Endothelial cell of umbilical vein (primary cell): ENCODE data around the gene COMT. TPM values are rescaled to one million over a fixed set of nuclear protein-coding genes. Genes with fewer than 3 reads are reported as not detected.

ENCODE experiments used
- BruUV-seq: library from RNA; stranded (reverse); fragments of 400-500 nt; replicated peaks from 2 replicates; lab custom pipeline; 2021; lab: Mats Ljungman, UMichigan
- CTCF ChIA-PET: fragments of 300-600, 350-600 bp; sonication (Branson Sonifier 250); formaldehyde crosslinking; loops from one replicate; lab custom pipeline; 2021; ENCODE audit warnings: antibody characterized with exemption, inconsistent platforms; lab: Charles Lee
- POLR2A ChIA-PET: fragments of 300-600, 350-600 bp; sonication (Branson Sonifier 250); formaldehyde crosslinking; loops from one replicate; lab custom pipeline; 2021; ENCODE audit warnings: antibody characterized with exemption, inconsistent platforms; lab: Charles Lee
- DNase-seq: peaks from one replicate; pipeline ENCODE4 v3.0.0-alpha.2; 2011; ENCODE audit warnings: low read depth, low spot score
- FAIRE-seq: peaks from 2 replicates; lab custom pipeline; 2011; peaks lifted over from hg19 to GRCh38; lab: Jason Lieb, UNC
- H2AFZ ChIP-seq: 2 replicates; pipeline ENCODE4 v1.6.0; 2012; ENCODE audit warnings: low read depth, low read length, control low read depth, inconsistent platforms
- H3K27ac ChIP-seq: 2 replicates; pipeline ENCODE4 v1.5.1; 2011; ENCODE audit warnings: low read depth, mild to moderate bottlenecking, control low read depth, low read length, moderate library complexity; ENCODE audit not compliant: insufficient read depth
- H3K27me3 ChIP-seq, 2 experiments: 2 replicates each; pipeline versions ENCODE4 v1.6.0 to v1.6.1; 2011; ENCODE audit warnings: low read length in 2 of 2, mixed read lengths in 1 of 2; ENCODE audit not compliant: control insufficient read depth in 2 of 2, insufficient read depth in 2 of 2
- H3K36me3 ChIP-seq, 2 experiments: 2 replicates in 1 of 2; 3 replicates in 1 of 2; pipeline ENCODE4 v1.5.1; 2011; ENCODE audit warnings: low read length in 2 of 2, mild to moderate bottlenecking in 1 of 2, moderate library complexity in 1 of 2; ENCODE audit not compliant: control insufficient read depth in 2 of 2, insufficient read depth in 2 of 2; ENCODE audit errors: extremely low read depth in 1 of 2
- H3K4me1 ChIP-seq: 3 replicates; pipeline ENCODE4 v1.5.1; 2011; ENCODE audit warnings: mild to moderate bottlenecking, low read length; ENCODE audit not compliant: control insufficient read depth, insufficient read depth; ENCODE audit errors: extremely low read depth
- H3K4me2 ChIP-seq: 2 replicates; pipeline ENCODE4 v1.6.1; 2011; ENCODE audit warnings: low read length, control low read depth, mixed read lengths; ENCODE audit not compliant: insufficient read depth
- H3K4me3 ChIP-seq, 3 experiments: fragments of 200-600 bp in 1 of 3; sonication (generic), shearing (Covaris generic) in 1 of 3; replicated peaks in 1 of 3; 2 replicates each; pipeline ENCODE4 v1.5.1; 2011 to 2016; ENCODE audit warnings: control low read depth in 3 of 3, low read length in 3 of 3, mild to moderate bottlenecking in 2 of 3, inconsistent platforms in 1 of 3, low read depth in 1 of 3, moderate library complexity in 1 of 3; ENCODE audit not compliant: insufficient read depth in 1 of 3
- H3K79me2 ChIP-seq: 2 replicates; pipeline ENCODE4 v1.6.0; 2012; ENCODE audit warnings: low read length, inconsistent platforms; ENCODE audit not compliant: control insufficient read depth, insufficient read depth
- H3K9ac ChIP-seq: replicated peaks from 2 replicates; pipeline ENCODE3; 2011; ENCODE audit warnings: low read length, control low read depth; ENCODE audit not compliant: insufficient read depth; ENCODE audit errors: extremely low read depth
- H3K9me1 ChIP-seq: replicated peaks from 3 replicates; pipeline ENCODE4 v1.6.0; 2011; ENCODE audit warnings: mild to moderate bottlenecking, low read length; ENCODE audit not compliant: control insufficient read depth, insufficient read depth; ENCODE audit errors: extremely low read depth
- H3K9me3 ChIP-seq: replicated peaks from 2 replicates; pipeline ENCODE4 v1.5.1; 2012; ENCODE audit warnings: low read length, inconsistent platforms; ENCODE audit not compliant: control insufficient read depth, insufficient read depth
- H4K20me1 ChIP-seq: replicated peaks from 2 replicates; pipeline ENCODE3; 2011; ENCODE audit warnings: mild to moderate bottlenecking, low read length; ENCODE audit not compliant: control insufficient read depth, insufficient read depth; ENCODE audit errors: extremely low read depth
- EZH2 ChIP-seq: IDR thresholded peaks from 2 replicates; pipeline ENCODE4 v1.6.1; 2012; ENCODE audit warnings: borderline replicate concordance, low read depth, mild to moderate bottlenecking, moderate library complexity, low read length, inconsistent platforms; ENCODE audit not compliant: severe bottlenecking
- FOS ChIP-seq: IDR thresholded peaks from 2 replicates; pipeline ENCODE4 v1.6.1; 2011; ENCODE audit warnings: mild to moderate bottlenecking, low read length, moderate library complexity, borderline replicate concordance; ENCODE audit not compliant: insufficient read depth
- GATA2 ChIP-seq: IDR thresholded peaks from 2 replicates; pipeline ENCODE4 v1.7.0; 2011; ENCODE audit warnings: low read depth, mild to moderate bottlenecking, moderate library complexity, mixed read lengths, low read length; ENCODE audit not compliant: insufficient read length, insufficient read depth
- JUN ChIP-seq: IDR thresholded peaks from 2 replicates; pipeline ENCODE4 v1.6.1; 2011; ENCODE audit warnings: borderline replicate concordance, low read depth; ENCODE audit not compliant: insufficient read length, insufficient read depth
- MAX ChIP-seq: IDR thresholded peaks from 2 replicates; pipeline ENCODE4 v1.6.1; 2011; ENCODE audit not compliant: insufficient read depth, insufficient read length
- MYC ChIP-seq: IDR thresholded peaks from one replicate; pipeline ENCODE4 v1.6.1; 2011; ENCODE audit warnings: mild to moderate bottlenecking, low read depth, low read length
- POLR2A ChIP-seq: IDR thresholded peaks from 2 replicates; pipeline ENCODE4 v1.6.1; 2012; ENCODE audit warnings: low read depth, mild to moderate bottlenecking, control low read depth, low read length
- POLR2AphosphoS5 ChIP-seq: IDR thresholded peaks from 2 replicates; pipeline ENCODE4 v1.6.1; 2012; ENCODE audit warnings: low read depth, mild to moderate bottlenecking, control low read depth, low read length, moderate library complexity; ENCODE audit not compliant: insufficient read depth
- dilution Hi-C: fragments of 300-500 bp; cut with MboI; formaldehyde crosslinking; loops from one replicate; pipeline ENCODE4 v1.15.0; 2019; ENCODE audit warnings: low sequenced_read_pairs; ENCODE audit not compliant: extremely low pct_ligation_motif_present
- intact Hi-C: fragments of 100-400 bp; cut with micrococcal nuclease; formaldehyde crosslinking; loops from one replicate; pipeline ENCODE4 v1.10.0; 2022
- polyA plus RNA-seq, 4 experiments: library from polyadenylated mRNA; depleted of rRNA in 3 of 4; stranded (reverse) in 3 of 4; unstranded in 1 of 4; fragments of >200 nt; gene quantifications; 2 replicates each; pipeline versions ENCODE4 v1.2.1 to v1.2.3, GENCODE V29; 2011 to 2012; ENCODE audit warnings: missing spikeins in 1 of 4
- total RNA-seq: library from RNA; stranded (reverse); gene quantifications from 2 replicates; pipeline ENCODE4 v1.2.3, GENCODE V29; 2021
- TF ChIP-seq, protein P1 (sequence below), 2 donors: IDR thresholded peaks; 1 replicate in 1 of 2; 2 replicates in 1 of 2; pipeline ENCODE4 v1.5.1; 2011; ENCODE audit warnings: low read length in 2 of 2, mild to moderate bottlenecking in 2 of 2, moderate library complexity in 2 of 2, control low read depth in 1 of 2, inconsistent platforms in 1 of 2, low read depth in 1 of 2; ENCODE audit not compliant: insufficient read depth in 1 of 2; ENCODE audit errors: extremely low read depth in 1 of 2

Gene COMT
- total and polyA plus RNA-seq, 2 donors (not counting 3 experiments of a cell fraction or from before 2014, with no cell fraction given), result 221 to 537 TPM

GRCh38 chr22:19983741-19984140, 42.2 kb downstream of the COMT start:
- FAIRE-seq (no peak), DNase-seq (no peak)
- Histone ChIP-seq H2AFZ (no peak overlapping the region), H3K4me1 (peaks cover 26% of the 10 kb centered on the region), H3K79me2 (peaks cover 13% of the 10 kb centered on the region), H3K9me1 (no peaks in the 10 kb centered on the region), H3K4me2 (no peak overlapping the region), H4K20me1 (no peaks in the 10 kb centered on the region), H3K9ac (peak overlapping the region; percentile 41), H3K36me3 (peaks cover 4 to 32% of the 10 kb centered on the region in 2 experiments), H3K9me3 (no peaks in the 10 kb centered on the region), H3K4me3 (no peak overlapping the region), H3K27me3 (no peaks in the 10 kb centered on the region), H3K27ac (peak overlapping the region; percentile 44)
- intact Hi-C loops, result no loop called here
- TF ChIP-seq GATA2 (no peak), POLR2AphosphoS5 (no peak), MYC (no peak), JUN (no peak), FOS (no peak), POLR2A (no peak), MAX (no peak), EZH2 (no peak)
- TF ChIP-seq, protein P1, sequence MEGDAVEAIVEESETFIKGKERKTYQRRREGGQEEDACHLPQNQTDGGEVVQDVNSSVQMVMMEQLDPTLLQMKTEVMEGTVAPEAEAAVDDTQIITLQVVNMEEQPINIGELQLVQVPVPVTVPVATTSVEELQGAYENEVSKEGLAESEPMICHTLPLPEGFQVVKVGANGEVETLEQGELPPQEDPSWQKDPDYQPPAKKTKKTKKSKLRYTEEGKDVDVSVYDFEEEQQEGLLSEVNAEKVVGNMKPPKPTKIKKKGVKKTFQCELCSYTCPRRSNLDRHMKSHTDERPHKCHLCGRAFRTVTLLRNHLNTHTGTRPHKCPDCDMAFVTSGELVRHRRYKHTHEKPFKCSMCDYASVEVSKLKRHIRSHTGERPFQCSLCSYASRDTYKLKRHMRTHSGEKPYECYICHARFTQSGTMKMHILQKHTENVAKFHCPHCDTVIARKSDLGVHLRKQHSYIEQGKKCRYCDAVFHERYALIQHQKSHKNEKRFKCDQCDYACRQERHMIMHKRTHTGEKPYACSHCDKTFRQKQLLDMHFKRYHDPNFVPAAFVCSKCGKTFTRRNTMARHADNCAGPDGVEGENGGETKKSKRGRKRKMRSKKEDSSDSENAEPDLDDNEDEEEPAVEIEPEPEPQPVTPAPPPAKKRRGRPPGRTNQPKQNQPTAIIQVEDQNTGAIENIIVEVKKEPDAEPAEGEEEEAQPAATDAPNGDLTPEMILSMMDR (IDR thresholded peaks at IDR 0.05; ENCODE audit: extremely low read depth in 1 of 2, insufficient read depth in 1 of 2, low read depth in 1 of 2, low read length in 2 of 2), result no peak
- BruUV-seq, result TSS peak; percentile 9
- CTCF ChIA-PET, result interaction anchor here (0.8 to 4.4 kb wide), 6 partner anchors 9 to 30 kb away, joined by 3 to 78 read pairs (median 5); no protein-coding TSS in a partner anchor
- dilution Hi-C loops, result no loop called here
- POLR2A ChIA-PET, result interaction anchor here (1.2 kb wide), 1 partner anchor 9 kb away, joined by 5 read pairs; no protein-coding TSS in a partner anchor
